ENCODE results near the gene FSCN2. TPM values are rescaled to one million over a fixed set of nuclear protein-coding genes. Genes with fewer than 3 reads are reported as not detected.

Gene FSCN2
- total RNA-seq, 6 experiments from 2014 or later, result 0.71 to 1.4 (median 0.99) TPM

GRCh38 chr17:81539961-81540675 is 11.9 kb downstream of the FSCN2 start:
- no peak overlapping the region for H3K27ac Mint-ChIP-seq
- H3K4me3 Mint-ChIP-seq, result no peak overlapping the region
- H3K27me3 Mint-ChIP-seq (ENCODE audit: insufficient read depth), result peaks cover 8% of the 10 kb centered on the region
- no peak for DNase-seq
- H3K9me3 Mint-ChIP-seq, result no peaks in the 10 kb centered on the region
- H3K4me1 Mint-ChIP-seq (ENCODE audit: low read depth), result no peaks in the 10 kb centered on the region
- peak; percentile 38; the same call in 1 of the 2 replicates for TF ChIP-seq CTCF (IDR thresholded peaks at IDR 0.05)
- H3K36me3 Mint-ChIP-seq (ENCODE audit: low read depth), result no peaks in the 10 kb centered on the region

GRCh38 chr17:81540676-81541027 is 12.5 kb downstream of the FSCN2 start:
- Mint-ChIP-seq H3K4me1 (ENCODE audit: low read depth) (no peaks in the 10 kb centered on the region), H3K27ac (no peak overlapping the region), H3K27me3 (ENCODE audit: insufficient read depth) (peaks cover 8% of the 10 kb centered on the region), H3K4me3 (no peak overlapping the region), H3K36me3 (ENCODE audit: low read depth) (no peaks in the 10 kb centered on the region), H3K9me3 (no peaks in the 10 kb centered on the region)
- DNase-seq, result no peak
- TF ChIP-seq CTCF (IDR thresholded peaks at IDR 0.05), result no peak

GRCh38 chr17:81541123-81541522 is 12.9 kb downstream of the FSCN2 start:
- TF ChIP-seq CTCF (IDR thresholded peaks at IDR 0.05), result no peak

GRCh38 chr17:81542431-81543338 is 14.5 kb downstream of the FSCN2 start:
- Mint-ChIP-seq H3K27me3 (ENCODE audit: insufficient read depth) (peaks cover 3% of the 10 kb centered on the region), H3K27ac (no peak overlapping the region), H3K4me1 (ENCODE audit: low read depth) (no peaks in the 10 kb centered on the region), H3K36me3 (ENCODE audit: low read depth) (no peaks in the 10 kb centered on the region), H3K4me3 (no peak overlapping the region), H3K9me3 (no peaks in the 10 kb centered on the region)
- no peak for TF ChIP-seq CTCF (IDR thresholded peaks at IDR 0.05)
- DNase-seq, result no peak

More at GRCh38 chr17:81541123-81541522, 12.9 kb downstream of the FSCN2 start:
- Mint-ChIP-seq H3K27ac (no peak overlapping the region), H3K9me3 (no peaks in the 10 kb centered on the region), H3K4me1 (ENCODE audit: low read depth) (no peaks in the 10 kb centered on the region), H3K4me3 (no peak overlapping the region), H3K27me3 (ENCODE audit: insufficient read depth) (peaks cover 5% of the 10 kb centered on the region), H3K36me3 (ENCODE audit: low read depth) (no peaks in the 10 kb centered on the region)
- no peak for DNase-seq

- Mint-ChIP-seq H3K4me3 (no peak overlapping the region), H3K9me3 (no peaks in the 10 kb centered on the region), H3K27me3 (ENCODE audit: insufficient read depth) (no peaks in the 10 kb centered on the region; the same call in 1 of the 2 replicates), H3K36me3 (ENCODE audit: low read depth) (no peaks in the 10 kb centered on the region), H3K27ac (no peak overlapping the region), H3K4me1 (ENCODE audit: low read depth) (no peaks in the 10 kb centered on the region)
- no peak for DNase-seq
- TF ChIP-seq CTCF (IDR thresholded peaks at IDR 0.05), result no peak
These were observed 15.1 kb downstream of the FSCN2 start for GRCh38 chr17:81543339-81543675.
